Glutamatergic neuron (in vitro differentiated cells): ENCODE data around the gene MBTD1. TPM values are rescaled to one million over a fixed set of nuclear protein-coding genes. Genes with fewer than 3 reads are reported as not detected.

Experiments used
- DNase-seq: peaks from one replicate; pipeline ENCODE4 v3.0.0; 2022
- H3K27ac Mint-ChIP-seq: one replicate; pipeline ENCODE4 v1.8.0; 2020; ENCODE audit warnings: mild to moderate bottlenecking, mixed read lengths, inconsistent platforms; ENCODE audit not compliant: unreplicated experiment
- H3K27me3 Mint-ChIP-seq: one replicate; pipeline ENCODE4 v1.8.0; 2020; ENCODE audit warnings: mild to moderate bottlenecking, moderate library complexity, mixed read lengths, inconsistent platforms; ENCODE audit not compliant: unreplicated experiment
- H3K36me3 Mint-ChIP-seq: one replicate; pipeline ENCODE4 v1.8.0; 2020; ENCODE audit warnings: mild to moderate bottlenecking, mixed read lengths, inconsistent platforms; ENCODE audit not compliant: unreplicated experiment
- H3K4me1 Mint-ChIP-seq: one replicate; pipeline ENCODE4 v1.8.0; 2020; ENCODE audit warnings: mild to moderate bottlenecking, low read depth, mixed read lengths, inconsistent platforms; ENCODE audit not compliant: unreplicated experiment
- H3K4me3 Mint-ChIP-seq: one replicate; pipeline ENCODE4 v1.8.0; 2020; ENCODE audit warnings: mild to moderate bottlenecking, mixed read lengths, inconsistent platforms; ENCODE audit not compliant: unreplicated experiment
- H3K9me3 Mint-ChIP-seq: one replicate; pipeline ENCODE4 v1.8.0; 2020; ENCODE audit warnings: mild to moderate bottlenecking, moderate library complexity, mixed read lengths, inconsistent platforms; ENCODE audit not compliant: unreplicated experiment
- total RNA-seq: library from RNA; stranded (reverse); fragmentation: NEBNext Ultra II Directional; extraction: Animal tissue kit (Norgen Biotek cat#: 25700); gene quantifications from one replicate; pipeline ENCODE4 v1.2.1, GENCODE V29; 2021; ENCODE audit not compliant: unreplicated experiment
- TF ChIP-seq, protein P1 (sequence below): fragments of 200-600 bp; sonication (generic); IDR thresholded peaks from one replicate; pipeline ENCODE4 v1.5.0; 2021; ENCODE audit not compliant: partially characterized antibody, unreplicated experiment

The MBTD1 gene
- total RNA-seq, 1 donor from 2014 or later: 32.3 TPM

DNA sequence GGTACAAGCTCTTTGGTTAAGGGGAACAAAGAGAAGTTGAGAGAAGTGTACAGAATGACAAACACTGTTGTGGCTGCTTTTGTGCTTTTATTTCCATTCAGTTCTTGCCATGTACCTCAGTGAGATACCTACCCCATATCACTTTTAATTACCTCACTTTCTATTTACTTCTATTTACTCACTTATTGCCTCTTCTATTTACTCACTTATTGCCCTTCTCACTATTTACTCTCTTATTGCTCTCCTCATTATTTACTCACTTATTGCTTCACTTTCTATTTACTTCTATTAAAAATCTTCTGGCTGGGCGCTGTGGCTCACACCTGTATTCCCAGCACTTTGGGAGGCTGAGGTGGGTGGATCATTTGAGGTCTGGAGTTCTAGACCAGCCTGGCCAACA is 41.9 kb downstream of the MBTD1 start:
- no peak overlapping the region for H3K27ac Mint-ChIP-seq
- H3K36me3 Mint-ChIP-seq: no peaks in the 10 kb centered on the region
- no peaks in the 10 kb centered on the region for H3K27me3 Mint-ChIP-seq
- peaks cover 3% of the 10 kb centered on the region for H3K9me3 Mint-ChIP-seq
- TF ChIP-seq, protein P1, sequence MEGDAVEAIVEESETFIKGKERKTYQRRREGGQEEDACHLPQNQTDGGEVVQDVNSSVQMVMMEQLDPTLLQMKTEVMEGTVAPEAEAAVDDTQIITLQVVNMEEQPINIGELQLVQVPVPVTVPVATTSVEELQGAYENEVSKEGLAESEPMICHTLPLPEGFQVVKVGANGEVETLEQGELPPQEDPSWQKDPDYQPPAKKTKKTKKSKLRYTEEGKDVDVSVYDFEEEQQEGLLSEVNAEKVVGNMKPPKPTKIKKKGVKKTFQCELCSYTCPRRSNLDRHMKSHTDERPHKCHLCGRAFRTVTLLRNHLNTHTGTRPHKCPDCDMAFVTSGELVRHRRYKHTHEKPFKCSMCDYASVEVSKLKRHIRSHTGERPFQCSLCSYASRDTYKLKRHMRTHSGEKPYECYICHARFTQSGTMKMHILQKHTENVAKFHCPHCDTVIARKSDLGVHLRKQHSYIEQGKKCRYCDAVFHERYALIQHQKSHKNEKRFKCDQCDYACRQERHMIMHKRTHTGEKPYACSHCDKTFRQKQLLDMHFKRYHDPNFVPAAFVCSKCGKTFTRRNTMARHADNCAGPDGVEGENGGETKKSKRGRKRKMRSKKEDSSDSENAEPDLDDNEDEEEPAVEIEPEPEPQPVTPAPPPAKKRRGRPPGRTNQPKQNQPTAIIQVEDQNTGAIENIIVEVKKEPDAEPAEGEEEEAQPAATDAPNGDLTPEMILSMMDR: no peak
- no peak for DNase-seq
- H3K4me1 Mint-ChIP-seq: no peaks in the 10 kb centered on the region
- no peak overlapping the region for H3K4me3 Mint-ChIP-seq

DNA sequence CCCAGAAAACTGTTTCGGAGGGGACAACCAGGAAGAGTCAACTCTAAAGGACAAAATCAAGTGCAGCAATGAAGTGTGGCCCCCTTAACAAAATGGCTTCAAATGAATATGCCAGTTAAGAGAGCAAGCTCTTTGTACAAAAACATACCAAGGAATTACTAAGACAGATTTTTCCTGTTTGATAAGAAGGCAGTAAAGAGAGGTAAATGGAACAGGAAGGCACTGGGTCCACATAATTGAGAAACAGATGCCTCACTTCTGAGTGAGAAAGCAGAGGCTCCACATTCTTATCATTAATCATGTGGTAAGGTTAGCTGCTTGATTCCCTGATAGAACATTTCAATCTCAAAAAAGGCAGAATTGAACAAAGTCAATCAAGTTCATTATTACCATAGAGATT is 44.9 kb downstream of the MBTD1 start:
- Mint-ChIP-seq H3K9me3 (peaks cover 3% of the 10 kb centered on the region), H3K4me1 (no peaks in the 10 kb centered on the region), H3K27ac (no peak overlapping the region), H3K27me3 (no peaks in the 10 kb centered on the region), H3K36me3 (no peaks in the 10 kb centered on the region), H3K4me3 (no peak overlapping the region)
- no peak for DNase-seq
- TF ChIP-seq, protein P1: no peak

DNA sequence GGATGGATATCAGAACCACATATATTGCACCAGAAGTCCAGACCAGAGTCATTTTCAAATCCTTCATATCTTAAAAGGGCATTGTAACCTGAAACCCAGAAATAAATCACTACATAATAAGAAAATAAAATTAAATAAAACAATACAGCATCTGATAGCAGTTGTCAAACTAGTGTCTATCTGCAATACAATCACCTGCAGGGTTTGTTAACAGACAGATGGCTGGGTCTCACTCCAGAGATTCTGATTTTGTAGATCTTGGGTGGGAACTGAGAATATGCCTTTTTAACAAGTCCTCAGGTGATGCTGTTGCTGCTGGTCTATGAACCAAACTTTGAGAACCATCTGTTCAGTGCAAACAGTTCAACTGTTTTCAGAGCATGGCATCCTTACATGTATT is 56.0 kb downstream of the MBTD1 start:
- Mint-ChIP-seq H3K4me3 (no peak overlapping the region), H3K27me3 (no peaks in the 10 kb centered on the region), H3K27ac (no peak overlapping the region), H3K4me1 (no peaks in the 10 kb centered on the region), H3K9me3 (no peaks in the 10 kb centered on the region), H3K36me3 (no peaks in the 10 kb centered on the region)
- TF ChIP-seq, protein P1: no peak
- no peak for DNase-seq

DNA sequence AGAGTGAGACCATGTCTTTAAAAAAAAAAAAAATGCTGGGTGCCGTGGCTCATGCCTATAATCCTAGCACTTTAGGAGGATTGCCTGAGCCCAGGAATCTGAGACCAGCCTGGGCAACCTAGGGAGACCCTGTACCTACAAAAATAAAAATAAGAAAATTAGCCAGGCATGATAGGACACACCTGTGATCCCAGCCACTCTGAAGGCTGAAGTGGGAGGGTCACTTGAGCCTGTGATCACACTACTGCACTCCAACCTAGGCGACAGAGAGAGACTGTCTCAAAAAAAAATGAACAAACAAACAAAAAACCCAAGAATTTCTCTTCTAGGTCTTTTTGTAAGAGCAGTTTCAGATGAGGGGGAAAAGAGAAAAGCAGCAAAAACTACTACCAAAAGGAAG is 59.0 kb downstream of the MBTD1 start:
- Mint-ChIP-seq H3K4me1 (no peaks in the 10 kb centered on the region), H3K27me3 (peaks cover under 1% of the 10 kb centered on the region), H3K36me3 (no peaks in the 10 kb centered on the region), H3K9me3 (no peaks in the 10 kb centered on the region), H3K27ac (no peak overlapping the region), H3K4me3 (no peak overlapping the region)
- no peak for DNase-seq
- TF ChIP-seq, protein P1: no peak

DNA sequence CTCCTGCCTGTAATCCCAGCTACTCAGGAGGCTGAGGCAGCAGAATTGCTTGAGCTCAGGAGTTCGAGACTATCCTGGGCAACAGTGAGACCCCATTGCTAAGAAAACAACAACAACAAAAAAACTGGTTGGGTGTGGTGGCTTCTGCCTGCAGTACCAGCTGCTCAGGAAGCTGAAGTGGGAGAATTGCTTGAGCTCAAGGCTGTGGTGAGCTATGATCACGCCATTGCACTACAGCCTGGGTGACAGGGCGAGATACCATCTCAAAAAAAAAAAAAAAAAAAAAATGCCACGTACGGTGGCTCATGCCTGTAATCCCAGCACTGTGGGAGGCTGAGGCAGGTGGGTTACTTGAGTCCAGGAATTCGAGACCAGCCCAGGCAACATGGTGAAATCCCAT is 59.6 kb downstream of the MBTD1 start:
- DNase-seq: no peak

More for the DNA sequence above, 59.6 kb downstream of the MBTD1 start:
- Mint-ChIP-seq H3K4me3 (no peak overlapping the region), H3K27ac (no peak overlapping the region), H3K36me3 (no peaks in the 10 kb centered on the region), H3K27me3 (peaks cover 3% of the 10 kb centered on the region), H3K9me3 (no peaks in the 10 kb centered on the region), H3K4me1 (no peaks in the 10 kb centered on the region)
- TF ChIP-seq, protein P1: no peak
